ENCODE data around the gene RFX4.

DNA sequence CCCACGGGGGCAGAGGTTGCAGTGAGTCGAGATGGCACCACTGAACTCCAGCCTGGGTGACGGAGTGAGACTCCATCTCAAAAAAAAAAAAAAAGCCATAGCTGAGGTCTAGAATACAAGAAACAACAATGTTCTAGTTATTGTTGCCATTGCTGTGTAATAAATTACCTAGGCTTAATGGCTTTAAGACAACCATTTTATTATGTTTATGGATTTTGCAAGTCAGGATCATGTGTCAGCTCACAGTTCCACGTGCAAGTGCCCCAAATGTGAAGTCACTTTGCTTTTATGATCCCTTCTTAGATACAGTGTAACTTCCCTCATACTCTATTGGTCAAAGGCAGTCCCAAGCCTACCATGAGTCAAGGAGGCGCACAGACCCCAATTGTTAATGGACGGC is 142.1 kb downstream of the RFX4 start:
- TF ChIP-seq CTCF (IDR thresholded peaks at IDR 0.05; ENCODE audit: insufficient read depth, low read length) (no peak), GABPA (IDR thresholded peaks at IDR 0.05; ENCODE audit: low read depth) (no peak), SPI1 (IDR thresholded peaks at IDR 0.05; ENCODE audit: borderline replicate concordance, low read depth) (no peak)
- TF ChIP-seq, protein P1, sequence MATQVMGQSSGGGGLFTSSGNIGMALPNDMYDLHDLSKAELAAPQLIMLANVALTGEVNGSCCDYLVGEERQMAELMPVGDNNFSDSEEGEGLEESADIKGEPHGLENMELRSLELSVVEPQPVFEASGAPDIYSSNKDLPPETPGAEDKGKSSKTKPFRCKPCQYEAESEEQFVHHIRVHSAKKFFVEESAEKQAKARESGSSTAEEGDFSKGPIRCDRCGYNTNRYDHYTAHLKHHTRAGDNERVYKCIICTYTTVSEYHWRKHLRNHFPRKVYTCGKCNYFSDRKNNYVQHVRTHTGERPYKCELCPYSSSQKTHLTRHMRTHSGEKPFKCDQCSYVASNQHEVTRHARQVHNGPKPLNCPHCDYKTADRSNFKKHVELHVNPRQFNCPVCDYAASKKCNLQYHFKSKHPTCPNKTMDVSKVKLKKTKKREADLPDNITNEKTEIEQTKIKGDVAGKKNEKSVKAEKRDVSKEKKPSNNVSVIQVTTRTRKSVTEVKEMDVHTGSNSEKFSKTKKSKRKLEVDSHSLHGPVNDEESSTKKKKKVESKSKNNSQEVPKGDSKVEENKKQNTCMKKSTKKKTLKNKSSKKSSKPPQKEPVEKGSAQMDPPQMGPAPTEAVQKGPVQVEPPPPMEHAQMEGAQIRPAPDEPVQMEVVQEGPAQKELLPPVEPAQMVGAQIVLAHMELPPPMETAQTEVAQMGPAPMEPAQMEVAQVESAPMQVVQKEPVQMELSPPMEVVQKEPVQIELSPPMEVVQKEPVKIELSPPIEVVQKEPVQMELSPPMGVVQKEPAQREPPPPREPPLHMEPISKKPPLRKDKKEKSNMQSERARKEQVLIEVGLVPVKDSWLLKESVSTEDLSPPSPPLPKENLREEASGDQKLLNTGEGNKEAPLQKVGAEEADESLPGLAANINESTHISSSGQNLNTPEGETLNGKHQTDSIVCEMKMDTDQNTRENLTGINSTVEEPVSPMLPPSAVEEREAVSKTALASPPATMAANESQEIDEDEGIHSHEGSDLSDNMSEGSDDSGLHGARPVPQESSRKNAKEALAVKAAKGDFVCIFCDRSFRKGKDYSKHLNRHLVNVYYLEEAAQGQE (IDR thresholded peaks at IDR 0.05; ENCODE audit: insufficient replicate concordance, low read depth): no peak

Measured in HL-60 (cell line).